Dendritic cell treated with granulocyte-macrophage colony-stimulating factor and Interleukin-4, amounts not matched to agents 40 ng/mL and 50 ng/mL, for 4 days (primary cell): ENCODE measurements around the gene SNRNP48.

Experiments used
- H3K27ac Mint-ChIP-seq: one replicate; pipeline ENCODE4 v1.8.0; 2022; ENCODE audit warnings: mild to moderate bottlenecking, mixed read lengths
- H3K27me3 Mint-ChIP-seq: one replicate; pipeline ENCODE4 v1.8.0; 2022; ENCODE audit warnings: mild to moderate bottlenecking, mixed read lengths
- H3K36me3 Mint-ChIP-seq: one replicate; pipeline ENCODE4 v1.8.0; 2022; ENCODE audit warnings: low read depth, mixed read lengths
- H3K4me1 Mint-ChIP-seq: one replicate; pipeline ENCODE4 v1.8.0; 2022; ENCODE audit warnings: low read depth, mixed read lengths
- H3K4me3 Mint-ChIP-seq: one replicate; pipeline ENCODE4 v1.8.0; 2022; ENCODE audit warnings: mild to moderate bottlenecking, moderate library complexity, mixed read lengths
- H3K9me3 Mint-ChIP-seq: one replicate; pipeline ENCODE4 v1.8.0; 2022; ENCODE audit warnings: mixed read lengths
- intact Hi-C: fragments of 100-400 bp; cut with micrococcal nuclease; formaldehyde crosslinking; loops from one replicate; pipeline ENCODE4 v1.15.0; 2022

SNRNP48 gene

DNA sequence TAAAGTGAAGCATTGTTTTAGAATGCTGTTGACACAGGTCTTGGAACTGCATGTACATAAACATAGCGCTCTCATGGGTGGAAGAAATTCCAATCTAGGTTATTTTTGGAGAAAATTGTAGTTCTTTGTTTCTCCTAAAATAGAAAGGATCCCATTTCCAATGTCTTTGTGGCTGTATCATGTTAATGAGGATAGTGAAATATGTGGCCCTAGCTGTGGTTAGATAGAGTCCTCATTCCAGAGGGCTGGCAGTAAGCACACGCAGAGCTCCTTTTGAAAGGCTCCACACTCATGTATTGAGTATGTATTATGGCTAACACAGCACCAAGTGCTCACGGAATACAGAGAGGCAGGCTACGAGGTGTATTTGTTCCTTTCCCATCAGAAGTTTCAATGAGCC is 60.9 kb downstream of the SNRNP48 start:
- Mint-ChIP-seq H3K27me3 (no peaks in the 10 kb centered on the region), H3K9me3 (no peaks in the 10 kb centered on the region), H3K4me1 (peaks cover 11% of the 10 kb centered on the region), H3K36me3 (no peaks in the 10 kb centered on the region), H3K27ac (no peak overlapping the region), H3K4me3 (no peak overlapping the region)
- intact Hi-C loops: no loop called here

DNA sequence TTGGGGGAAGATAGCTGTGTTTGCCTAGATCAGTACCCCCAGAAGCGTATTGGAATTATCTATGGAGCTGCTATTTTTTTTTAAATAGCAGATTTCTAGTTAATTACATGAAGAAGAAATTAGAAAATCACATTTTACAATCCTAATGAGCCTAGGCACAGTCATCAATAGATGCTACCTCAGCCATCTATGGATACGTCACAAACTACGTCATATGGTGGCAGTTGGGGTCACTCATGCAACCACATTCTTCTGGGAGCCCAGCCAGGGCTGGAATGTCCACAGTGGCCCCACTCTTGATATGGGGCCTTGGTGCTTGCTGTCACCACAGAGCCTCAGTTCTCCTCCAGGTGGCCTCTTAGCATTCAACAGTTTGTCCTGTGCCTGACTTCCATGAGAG is 63.0 kb downstream of the SNRNP48 start:
- Mint-ChIP-seq H3K4me3 (no peak overlapping the region), H3K27ac (no peak overlapping the region), H3K4me1 (peaks cover 11% of the 10 kb centered on the region), H3K36me3 (no peaks in the 10 kb centered on the region), H3K27me3 (peaks cover 1% of the 10 kb centered on the region), H3K9me3 (no peaks in the 10 kb centered on the region)
- intact Hi-C loops: no loop called here

DNA sequence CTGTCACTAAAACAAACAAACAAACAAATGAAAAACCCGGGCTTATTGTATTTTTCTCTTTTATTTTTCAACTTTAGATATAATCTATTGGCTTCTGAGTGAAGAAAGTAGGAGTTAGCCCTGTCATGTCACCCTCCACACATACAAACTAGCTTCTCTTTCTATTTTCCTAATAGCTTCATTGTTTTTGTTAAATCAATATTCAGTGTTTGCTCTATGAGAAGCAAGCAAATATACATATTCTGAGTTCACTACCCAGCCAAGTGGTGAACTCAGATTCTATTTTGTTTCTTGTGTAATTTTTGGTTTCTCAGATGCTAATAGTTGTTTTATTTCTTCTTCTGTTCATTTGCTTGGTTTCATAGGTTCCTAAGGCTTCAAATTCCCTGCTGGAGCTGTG is 66.4 kb downstream of the SNRNP48 start:
- intact Hi-C loops: no loop called here
- H3K27ac Mint-ChIP-seq: no peak overlapping the region
- no peaks in the 10 kb centered on the region for H3K4me1 Mint-ChIP-seq
- H3K36me3 Mint-ChIP-seq: no peaks in the 10 kb centered on the region
- peaks cover 1% of the 10 kb centered on the region for H3K27me3 Mint-ChIP-seq
- no peak overlapping the region for H3K4me3 Mint-ChIP-seq
- no peaks in the 10 kb centered on the region for H3K9me3 Mint-ChIP-seq

DNA sequence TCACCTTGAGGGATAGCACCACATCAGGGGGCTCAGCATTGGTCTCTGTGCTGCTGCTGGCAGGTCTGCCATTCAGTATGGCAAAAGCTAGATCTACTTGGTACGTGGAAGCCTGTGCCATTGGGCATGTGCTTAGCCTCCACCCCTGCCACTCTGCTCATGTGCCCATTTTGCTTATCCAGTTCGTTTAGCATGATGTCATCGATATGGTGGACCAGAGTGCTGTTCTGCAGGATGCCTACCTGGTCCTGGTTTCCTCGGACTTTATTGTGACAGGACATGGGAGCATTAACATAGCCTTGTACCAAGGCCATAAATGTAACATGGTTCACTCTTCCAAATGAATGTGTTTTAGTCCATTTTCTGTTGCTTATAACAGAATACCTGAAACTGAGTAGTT is 68.5 kb downstream of the SNRNP48 start:
- intact Hi-C loops: no loop called here
- H3K27ac Mint-ChIP-seq: no peak overlapping the region
- H3K27me3 Mint-ChIP-seq: peaks cover 4% of the 10 kb centered on the region
- no peak overlapping the region for H3K4me3 Mint-ChIP-seq
- H3K9me3 Mint-ChIP-seq: no peaks in the 10 kb centered on the region
- H3K36me3 Mint-ChIP-seq: no peaks in the 10 kb centered on the region
- H3K4me1 Mint-ChIP-seq: no peaks in the 10 kb centered on the region

DNA sequence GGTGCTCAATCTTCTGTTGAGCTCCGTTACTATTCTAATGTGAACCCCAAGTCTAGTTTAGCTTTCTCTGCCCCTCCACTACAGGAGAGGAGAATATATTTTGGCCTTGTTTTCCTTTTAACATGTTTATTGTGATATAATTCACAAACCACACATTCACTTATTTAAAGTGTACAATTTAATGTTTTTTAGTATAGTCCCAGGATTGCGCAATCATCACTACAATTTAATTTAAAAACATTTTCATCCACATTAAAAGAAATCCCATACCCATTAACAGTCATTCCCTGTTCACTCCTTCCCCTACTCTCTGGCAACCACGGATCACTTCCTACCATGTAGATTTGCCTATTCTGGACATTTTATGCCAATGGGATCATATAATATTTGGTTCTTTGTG is 71.4 kb downstream of the SNRNP48 start:
- H3K4me3 Mint-ChIP-seq: no peak overlapping the region
- no peaks in the 10 kb centered on the region for H3K36me3 Mint-ChIP-seq
- no peak overlapping the region for H3K27ac Mint-ChIP-seq
- H3K4me1 Mint-ChIP-seq: no peaks in the 10 kb centered on the region
- no peaks in the 10 kb centered on the region for H3K9me3 Mint-ChIP-seq
- H3K27me3 Mint-ChIP-seq: peaks cover 7% of the 10 kb centered on the region
- intact Hi-C loops: no loop called here
